Lower leg skin (tissue), 3 donors: ENCODE data around the gene CAMTA1.

ENCODE experiments used
- CTCF ChIP-seq, 3 donors: fragments of 450-650 bp; IDR thresholded peaks; one replicate each; pipeline ENCODE4 v1.5.1; 2016; ENCODE audit warnings: antibody characterized with exemption in 3 of 3, mild to moderate bottlenecking in 3 of 3, moderate library complexity in 2 of 3
- POLR2A ChIP-seq, 2 donors: fragments of 450-650 bp; IDR thresholded peaks; one replicate each; pipeline ENCODE4 v1.6.1; 2016 to 2017; ENCODE audit warnings: antibody characterized with exemption in 2 of 2, mild to moderate bottlenecking in 1 of 2, moderate library complexity in 1 of 2

DNA sequence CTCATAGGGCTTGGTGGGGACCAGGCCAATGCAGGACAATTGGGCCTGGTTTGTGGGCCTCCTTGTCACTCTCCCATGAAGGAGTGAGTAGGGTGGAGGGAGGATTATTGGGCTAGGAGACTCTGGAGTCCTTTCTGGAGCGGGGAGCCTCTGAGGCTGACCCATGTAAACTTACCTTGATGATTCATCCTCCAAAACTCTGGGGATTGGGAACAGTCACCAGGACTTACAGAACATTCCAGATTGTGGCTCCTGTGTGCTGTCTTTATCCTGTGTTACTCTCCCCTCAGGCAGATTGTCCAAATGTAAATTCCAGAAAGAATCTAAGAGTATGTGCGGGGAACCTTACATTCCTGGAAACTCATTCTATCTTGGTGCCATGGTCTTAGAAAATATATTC lies 197.6 kb downstream of the CAMTA1 start:
- no peak for TF ChIP-seq POLR2A (IDR thresholded peaks at IDR 0.05)
- TF ChIP-seq CTCF (IDR thresholded peaks at IDR 0.05): no peak
